GM13976 (cell line): ENCODE results near the gene BRSK2.
A peak's percentile ranks its signal among the peaks of the same experiment; 100 is the strongest.

Source experiments
- DNase-seq: peaks from one replicate; pipeline ENCODE4 v3.0.0; 2012; ENCODE audit warnings: low spot score
- CTCF ChIP-seq: IDR thresholded peaks from 2 replicates; pipeline ENCODE4 v1.5.1; 2012; ENCODE audit warnings: borderline replicate concordance, mild to moderate bottlenecking; ENCODE audit not compliant: insufficient read depth; ENCODE audit errors: extremely low read depth, missing control alignments, control extremely low read depth
- in situ Hi-C: fragments of 300-500 bp; cut with MboI; formaldehyde crosslinking; loops from one replicate; pipeline ENCODE4 v1.12.0; 2022; ENCODE audit warnings: low sequenced_read_pairs, mixed read lengths, inconsistent platforms; ENCODE audit not compliant: unreplicated experiment

The BRSK2 gene

GRCh38 chr11:1457856-1458255, 68.1 kb downstream of the BRSK2 start:
- no peak for DNase-seq
- in situ Hi-C loops, result no loop called here
- no peak for TF ChIP-seq CTCF

DNA sequence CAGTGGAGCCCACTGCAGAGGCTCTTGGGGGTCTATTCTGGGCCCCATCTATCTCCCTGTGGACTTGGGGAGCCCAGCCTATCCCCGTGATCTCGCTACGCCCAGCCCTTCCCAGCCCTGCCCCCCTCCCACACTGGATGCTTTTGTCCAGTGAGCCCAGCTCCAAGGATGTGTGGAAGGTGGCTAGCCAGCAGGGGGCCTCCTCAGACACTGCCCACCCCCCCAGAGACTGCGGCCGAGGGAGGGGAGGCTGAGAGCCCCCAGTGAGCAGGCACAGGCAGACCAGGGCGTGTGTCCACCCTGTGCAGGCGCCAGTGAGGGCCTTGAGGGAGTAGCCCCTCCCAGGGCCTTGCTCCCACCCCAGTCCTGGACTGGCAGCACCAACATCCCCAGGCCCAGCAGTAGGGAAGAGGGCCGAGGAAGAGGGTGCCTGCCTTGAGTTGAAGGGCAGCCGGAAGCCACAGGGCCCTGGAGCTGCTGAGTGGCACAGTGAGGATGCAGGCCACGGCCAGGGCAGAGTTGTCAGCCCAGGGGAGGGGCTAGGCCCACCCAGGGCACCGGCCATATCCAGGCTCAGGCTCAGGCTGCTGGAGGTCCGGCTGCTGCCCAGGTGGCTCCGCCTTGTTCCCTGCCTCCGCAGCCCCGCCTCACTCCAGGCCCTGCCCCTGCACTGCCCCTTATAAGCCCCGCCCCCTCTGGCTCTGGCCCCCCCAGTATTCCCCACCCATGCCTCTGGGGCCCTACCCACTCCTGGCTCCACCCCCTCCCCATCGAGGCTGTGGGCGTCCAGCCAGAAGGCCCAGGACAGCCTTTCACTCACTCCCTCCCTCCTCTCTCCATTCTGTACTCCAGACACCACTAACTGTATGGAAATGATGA, 68.8 kb downstream of the BRSK2 start:
- TF ChIP-seq CTCF, result peak; percentile 21
- in situ Hi-C loops, result no loop called here

GRCh38 chr11:1459219-1459575, 69.5 kb downstream of the BRSK2 start:
- in situ Hi-C loops, result no loop called here
- DNase-seq, result no peak
- no peak for TF ChIP-seq CTCF

More for the DNA sequence above, 68.8 kb downstream of the BRSK2 start:
- DNase-seq, result no peak

GRCh38 chr11:1459764-1460395, 70.1 kb downstream of the BRSK2 start:
- no peak for DNase-seq
- in situ Hi-C loops, result no loop called here
- no peak for TF ChIP-seq CTCF

DNA sequence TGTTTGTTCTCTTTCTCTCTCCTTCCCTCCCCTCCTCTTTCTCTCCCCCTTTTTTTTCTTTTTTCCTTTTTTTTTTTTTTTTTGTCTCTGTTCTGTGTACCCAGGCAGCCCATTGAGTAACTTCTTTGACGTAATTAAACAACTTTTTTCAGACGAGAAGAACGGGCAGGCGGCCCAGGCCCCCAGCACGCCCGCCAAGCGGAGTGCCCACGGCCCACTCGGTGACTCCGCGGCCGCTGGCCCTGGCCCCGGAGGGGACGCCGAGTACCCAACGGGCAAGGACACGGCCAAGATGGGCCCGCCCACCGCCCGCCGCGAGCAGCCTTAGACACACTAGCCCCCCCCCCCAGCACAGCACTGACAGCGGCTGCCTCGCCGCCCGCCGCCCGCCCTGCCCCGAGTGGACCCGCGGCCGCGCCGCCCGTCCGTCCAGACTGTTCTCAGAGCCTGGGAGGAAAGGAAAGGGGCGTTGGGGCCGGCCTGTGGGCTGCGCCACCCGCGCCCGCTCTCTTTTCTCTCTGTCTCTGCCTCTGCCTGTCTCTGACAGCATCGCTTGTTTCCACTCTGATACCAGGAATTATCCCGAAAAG, 70.8 kb downstream of the BRSK2 start:
- TF ChIP-seq CTCF, result no peak
- in situ Hi-C loops, result no loop called here
- no peak for DNase-seq

DNA sequence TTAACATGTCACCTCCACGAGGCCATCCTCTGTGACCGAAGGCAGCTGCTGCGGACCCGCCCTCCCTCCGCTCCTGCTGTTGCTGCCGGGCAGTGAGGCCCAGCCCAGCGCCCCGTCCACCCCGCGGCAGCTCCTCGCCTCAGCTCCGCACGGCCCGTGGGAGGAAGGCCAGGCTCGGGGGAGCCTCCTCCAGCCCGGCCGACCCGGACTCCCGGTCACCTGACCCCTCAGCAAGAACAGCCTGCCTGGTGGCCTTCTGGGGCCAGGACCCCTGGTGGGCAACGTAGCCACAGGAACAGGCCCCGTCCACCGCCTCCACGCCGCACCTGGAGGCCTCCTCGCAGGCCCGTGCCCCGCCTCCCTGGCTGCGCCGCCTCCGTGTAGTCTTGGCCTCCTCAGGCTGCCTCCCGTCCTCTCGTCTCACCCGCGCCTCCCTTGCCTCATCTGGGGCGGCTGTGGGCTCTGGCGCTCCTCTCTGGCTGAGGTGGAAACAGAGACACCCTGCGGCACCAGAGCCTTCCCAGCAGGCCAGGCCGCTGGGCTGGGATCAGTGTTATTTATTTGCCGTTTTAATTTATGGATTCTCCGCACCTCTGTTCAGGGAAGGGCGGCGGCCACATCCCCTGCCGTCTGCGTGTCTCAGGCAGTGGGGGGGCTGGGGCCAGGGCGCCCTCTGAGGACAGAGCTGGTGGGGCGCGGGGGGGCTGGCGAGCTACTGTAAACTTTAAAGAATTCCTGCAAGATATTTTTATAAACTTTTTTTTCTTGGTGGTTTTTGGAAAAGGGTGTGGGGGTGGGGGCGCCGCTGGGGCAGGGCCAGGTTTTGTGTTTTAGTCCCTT, 71.5 kb downstream of the BRSK2 start:
- no peak for DNase-seq
- in situ Hi-C loops, result no loop called here
- no peak for TF ChIP-seq CTCF
